Measurements from ENCODE around the gene TXNDC11.

The TXNDC11 gene

DNA sequence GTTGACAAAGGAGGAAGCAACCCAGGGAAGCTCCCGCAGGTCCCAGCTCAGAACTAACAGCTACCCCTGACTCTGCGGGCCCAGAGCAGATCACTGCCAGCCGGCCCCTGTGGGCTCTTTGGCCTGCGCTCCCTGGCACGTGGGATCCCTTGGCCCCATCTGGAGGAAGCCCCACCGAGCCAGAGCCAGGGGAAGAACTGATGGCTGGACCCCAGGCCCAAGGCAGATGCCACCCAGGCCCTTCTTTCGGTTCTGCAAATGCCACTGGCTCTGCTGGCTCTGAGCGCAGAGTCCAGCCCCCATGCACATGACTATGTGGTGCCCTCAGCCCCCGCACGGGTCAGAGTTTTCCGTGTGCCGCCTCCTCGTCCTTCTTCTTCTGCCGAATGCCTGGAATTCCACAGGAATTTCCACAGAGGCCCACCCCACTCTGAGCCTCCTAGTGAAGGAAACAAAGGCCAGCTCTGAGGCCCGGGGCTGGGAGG, 110.2 kb downstream of the TXNDC11 start:
- DNase-seq (ENCODE audit: low spot score), result no peak

GRCh38 chr16:11631214-11631613, 111.4 kb downstream of the TXNDC11 start:
- DNase-seq (ENCODE audit: low spot score), result no peak

DNA sequence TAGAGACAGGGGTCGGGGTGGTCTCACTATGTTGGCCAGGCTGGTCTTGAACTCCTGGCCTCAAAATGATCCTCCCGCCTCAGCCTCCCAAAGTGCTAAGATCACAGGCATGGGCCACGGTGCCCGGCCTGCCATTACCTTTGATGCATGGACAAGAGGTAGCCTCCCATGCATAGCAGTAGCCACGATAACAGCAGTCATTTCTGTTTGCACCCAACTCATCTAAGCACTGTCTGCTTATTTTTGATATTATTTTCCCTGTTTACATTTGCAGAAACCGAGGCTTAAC, 111.9 kb downstream of the TXNDC11 start:
- DNase-seq (ENCODE audit: low spot score), result no peak

GRCh38 chr16:11630046-11630767, 112.5 kb downstream of the TXNDC11 start:
- DNase-seq (ENCODE audit: low spot score), result no peak

Small RNA genes within 50 kb of the gene (small RNA-seq; reads per million reads assigned to genes)
- gene RF00017, result 0 reads per million in 2 experiments
